CD4-positive, alpha-beta T cell (primary cell): Measurements from ENCODE around the gene CYP27A1. TPM values are rescaled to one million over a fixed set of nuclear protein-coding genes. Genes with fewer than 3 reads are reported as not detected.

Source experiments
- ATAC-seq: fragments of 200-7000 bp; cut with Tn5 transposase; one replicate; pipeline ENCODE4 v1.10.0; 2022; ENCODE audit warnings: mild to moderate bottlenecking; ENCODE audit not compliant: poor library complexity
- CTCF ChIA-PET: fragments of 350-600 bp; sonication (Branson Sonifier 250); formaldehyde crosslinking; loops from one replicate; lab custom pipeline; 2021; ENCODE audit warnings: antibody characterized with exemption, inconsistent platforms; lab: Charles Lee
- POLR2A ChIA-PET: fragments of 350-600 bp; sonication (Branson Sonifier 250); formaldehyde crosslinking; loops from one replicate; lab custom pipeline; 2021; ENCODE audit warnings: antibody characterized with exemption, inconsistent platforms; lab: Charles Lee
- DNase-seq, 14 experiments: peaks; one replicate each; pipeline ENCODE4 v3.0.0-alpha.2; 2013 to 2020; ENCODE audit warnings: mixed read lengths in 2 of 14
- H3K27ac ChIP-seq, 2 donors: one replicate each; pipeline versions ENCODE4 v1.5.1 to v1.7.0; 2013; ENCODE audit warnings: low read length in 2 of 2, low read depth in 1 of 2, mild to moderate bottlenecking in 1 of 2
- H3K27me3 ChIP-seq, 2 experiments: 1 replicate in 1 of 2; 2 replicates in 1 of 2; pipeline versions ENCODE4 v1.6.1 to v1.7.0; 2013; ENCODE audit warnings: low read length in 2 of 2, control low read depth in 1 of 2, mild to moderate bottlenecking in 1 of 2, moderate library complexity in 1 of 2; ENCODE audit not compliant: insufficient read depth in 2 of 2, control insufficient read depth in 1 of 2
- H3K36me3 ChIP-seq: one replicate; pipeline ENCODE4 v1.6.1; 2013; ENCODE audit warnings: low read length, control low read depth; ENCODE audit not compliant: insufficient read depth
- H3K4me1 ChIP-seq: one replicate; pipeline ENCODE4 v1.6.1; 2013; ENCODE audit warnings: low read length, control low read depth; ENCODE audit not compliant: insufficient read depth
- H3K4me3 ChIP-seq: one replicate; pipeline ENCODE4 v1.5.1; 2013; ENCODE audit warnings: mild to moderate bottlenecking, low read length, moderate library complexity
- H3K9me3 ChIP-seq, 2 experiments: 1 replicate in 1 of 2; 2 replicates in 1 of 2; pipeline versions ENCODE4 v1.6.1 to v1.7.0; 2013; ENCODE audit warnings: low read length in 2 of 2, mild to moderate bottlenecking in 2 of 2, control low read depth in 1 of 2, moderate library complexity in 1 of 2; ENCODE audit not compliant: control insufficient read depth in 1 of 2, insufficient read depth in 1 of 2
- H3K27ac Mint-ChIP-seq: one replicate; pipeline ENCODE4 v1.8.0; 2020; ENCODE audit warnings: mixed read lengths
- H3K27me3 Mint-ChIP-seq: one replicate; pipeline ENCODE4 v1.8.0; 2021; ENCODE audit warnings: mixed read lengths
- H3K36me3 Mint-ChIP-seq: one replicate; pipeline ENCODE4 v1.8.0; 2021; ENCODE audit warnings: low read depth, mixed read lengths
- H3K4me1 Mint-ChIP-seq: one replicate; pipeline ENCODE4 v1.8.0; 2021; ENCODE audit warnings: low read depth, mixed read lengths
- H3K4me3 Mint-ChIP-seq: one replicate; pipeline ENCODE4 v1.8.0; 2020; ENCODE audit warnings: mild to moderate bottlenecking, mixed read lengths
- H3K9me3 Mint-ChIP-seq: one replicate; pipeline ENCODE4 v1.8.0; 2020; ENCODE audit warnings: mixed read lengths
- CTCF ChIP-seq: fragments of 200-600 bp; IDR thresholded peaks from one replicate; pipeline ENCODE4 v1.8.0; 2022; ENCODE audit warnings: antibody characterized with exemption, mild to moderate bottlenecking
- intact Hi-C, 2 experiments: fragments of 100-400 bp; cut with DNase I in 1 of 2; cut with micrococcal nuclease in 1 of 2; formaldehyde crosslinking; loops; one replicate each; pipeline versions ENCODE4 v1.15.1 to v1.9.0; 2023 to 2025; cut with DNase I, micrococcal nuclease
- total RNA-seq, 174 experiments: library from RNA in 2 of 174; stranded (reverse) in 2 of 174; gene quantifications; one replicate each; pipeline ENCODE4 v1.2.3 and lab custom pipeline; 2021 to 2026

CYP27A1 gene
- total RNA-seq, 2 experiments from 2014 or later, result 0.28 TPM; not detected in 1

- H3K4me1 Mint-ChIP-seq, result no peaks in the 10 kb centered on the region
- POLR2A ChIA-PET, result no interaction called here
- Histone ChIP-seq H3K4me1 (no peaks in the 10 kb centered on the region), H3K36me3 (no peaks in the 10 kb centered on the region), H3K27ac (no peak overlapping the region), H3K27me3 (peaks cover 0 to 2% of the 10 kb centered on the region in 2 experiments), H3K4me3 (no peak overlapping the region), H3K9me3 (peaks cover 12 to 15% of the 10 kb centered on the region in 2 experiments)
- no peak for ATAC-seq
- intact Hi-C loops, result no loop called here
- no peak overlapping the region for H3K4me3 Mint-ChIP-seq
- peaks cover 13% of the 10 kb centered on the region for H3K27me3 Mint-ChIP-seq
- DNase-seq, result no peak
- H3K27ac Mint-ChIP-seq, result no peak overlapping the region
- CTCF ChIA-PET, result no interaction called here
- H3K36me3 Mint-ChIP-seq, result peaks cover 56% of the 10 kb centered on the region
- no peak for TF ChIP-seq CTCF
- H3K9me3 Mint-ChIP-seq, result peaks cover 4% of the 10 kb centered on the region
Observed at GRCh38 chr2:218773881-218774280, 8.1 kb upstream of the CYP27A1 start.

DNA sequence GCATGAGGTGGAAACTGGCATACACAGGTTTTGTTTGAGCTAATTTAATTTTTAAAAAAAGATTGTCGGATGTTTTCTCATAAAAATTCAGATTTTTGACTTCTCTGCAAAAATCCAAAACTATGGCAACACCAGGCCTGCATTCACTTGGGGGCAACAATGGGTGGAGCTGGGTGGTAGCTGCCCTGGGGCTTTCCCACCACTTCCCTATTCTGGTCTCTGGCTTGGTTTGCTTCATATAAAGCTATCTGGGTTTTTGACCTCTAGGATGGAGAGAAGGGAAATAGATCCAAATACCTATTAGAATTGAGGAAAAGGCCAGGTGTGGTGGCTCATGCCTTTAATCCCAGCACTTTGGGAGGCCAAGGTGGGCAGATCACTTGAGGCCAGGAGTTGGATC lies 5.5 kb upstream of the CYP27A1 start:
- POLR2A ChIA-PET, result interaction anchor here (1.3 kb wide), 1 partner anchor 9 kb away, joined by 3 read pairs; no protein-coding TSS in a partner anchor
- H3K27ac ChIP-seq, result no peak overlapping the region
- Mint-ChIP-seq H3K9me3 (peaks cover 4% of the 10 kb centered on the region), H3K4me3 (no peak overlapping the region), H3K4me1 (peaks cover 7% of the 10 kb centered on the region), H3K27me3 (peaks cover 37% of the 10 kb centered on the region), H3K36me3 (peaks cover 39% of the 10 kb centered on the region), H3K27ac (no peak overlapping the region)
- no peak for TF ChIP-seq CTCF
- ATAC-seq, result no peak
- peaks cover 12 to 15% of the 10 kb centered on the region in 2 experiments for H3K9me3 ChIP-seq
- peaks cover 1% of the 10 kb centered on the region for H3K4me1 ChIP-seq
- CTCF ChIA-PET, result interaction anchor here (0.7 kb wide), 1 partner anchor 71 kb away, joined by 3 read pairs; no protein-coding TSS in a partner anchor
- no peaks in the 10 kb centered on the region for H3K36me3 ChIP-seq
- no peak for DNase-seq
- peaks cover 10 to 13% of the 10 kb centered on the region in 2 experiments for H3K27me3 ChIP-seq
- no peak overlapping the region for H3K4me3 ChIP-seq
- intact Hi-C loops, result no loop called here

GRCh38 chr2:218777276-218777990 lies 4.5 kb upstream of the CYP27A1 start:
- peaks cover 15 to 17% of the 10 kb centered on the region in 2 experiments for H3K9me3 ChIP-seq
- H3K4me3 Mint-ChIP-seq, result no peak overlapping the region
- no peak overlapping the region for H3K4me3 ChIP-seq
- peaks cover 4% of the 10 kb centered on the region for H3K9me3 Mint-ChIP-seq
- TF ChIP-seq CTCF, result no peak
- intact Hi-C loops, result no loop called here
- peaks cover 20 to 21% of the 10 kb centered on the region in 2 experiments for H3K27me3 ChIP-seq
- POLR2A ChIA-PET, result no interaction called here
- peaks cover 42% of the 10 kb centered on the region for H3K27me3 Mint-ChIP-seq
- DNase-seq (no peak), ATAC-seq (no peak)
- CTCF ChIA-PET, result no interaction called here
- peaks cover 7% of the 10 kb centered on the region for H3K4me1 Mint-ChIP-seq
- peaks cover 7% of the 10 kb centered on the region for H3K4me1 ChIP-seq
- H3K36me3 ChIP-seq, result no peaks in the 10 kb centered on the region
- peaks cover 32% of the 10 kb centered on the region for H3K36me3 Mint-ChIP-seq
- no peak overlapping the region for H3K27ac Mint-ChIP-seq
- no peak overlapping the region for H3K27ac ChIP-seq
